ENCODE results near the gene RAP1GAP.
"Not testable (repeated sequence)": the region's sequence is repeated elsewhere in the genome, so short reads cannot be mapped to it uniquely, and the experiment has no call there.

The RAP1GAP gene

GRCh38 chr1:21568006-21568746 is 101.0 kb downstream of the RAP1GAP start:
- DNase-seq, result no peak

- no peak for DNase-seq
These were observed 101.7 kb downstream of the RAP1GAP start for GRCh38 chr1:21567241-21568005.

GRCh38 chr1:21566361-21566760 is 102.8 kb downstream of the RAP1GAP start:
- DNase-seq, result not testable (repeated sequence)

- DNase-seq, result no peak
These were observed 103.9 kb downstream of the RAP1GAP start for GRCh38 chr1:21565285-21565684.

- no peak for DNase-seq
These were observed 104.5 kb downstream of the RAP1GAP start for GRCh38 chr1:21564521-21565095.

- no peak for DNase-seq
These were observed 105.2 kb downstream of the RAP1GAP start for GRCh38 chr1:21563971-21564370.

GRCh38 chr1:21562896-21563295 is 106.3 kb downstream of the RAP1GAP start:
- DNase-seq, result no peak

- DNase-seq, result no peak
These were observed 108.1 kb downstream of the RAP1GAP start for GRCh38 chr1:21560916-21561638.

- no peak for DNase-seq
These were observed 109.2 kb downstream of the RAP1GAP start for GRCh38 chr1:21559788-21560567.

- no peak for DNase-seq
These were observed 115.8 kb downstream of the RAP1GAP start for GRCh38 chr1:21553116-21553926.

GRCh38 chr1:21552715-21553114 is 116.4 kb downstream of the RAP1GAP start:
- DNase-seq, result no peak

GRCh38 chr1:21550866-21551475 is 118.2 kb downstream of the RAP1GAP start:
- DNase-seq, result no peak

GRCh38 chr1:21550097-21550496 is 119.1 kb downstream of the RAP1GAP start:
- no peak for DNase-seq

GRCh38 chr1:21547876-21548275 is 121.3 kb downstream of the RAP1GAP start:
- no peak for DNase-seq

Measured in activated effector memory CD4-positive, alpha-beta T cell treated with Interleukin-2 at 50 U/mL for 16 hours (primary cell).